ENCODE measurements around the gene CDHR2.
A peak's percentile ranks its signal among the peaks of the same experiment; 100 is the strongest.

Gene CDHR2

GRCh38 chr5:176629317-176629852 lies 80.2 kb downstream of the CDHR2 start:
- no peaks in the 10 kb centered on the region for H3K36me3 ChIP-seq (ENCODE audit: insufficient read depth, low read depth, low read length)
- no peaks in the 10 kb centered on the region for H3K9me3 ChIP-seq (ENCODE audit: insufficient read depth, low read depth, low read length)
- no peak overlapping the region for H3K9ac ChIP-seq (ENCODE audit: low read depth, low read length)
- peak overlapping the region; percentile 79; the same call in 1 of the 2 replicates for H3K4me3 ChIP-seq (ENCODE audit: low read length)
- peaks cover 92% of the 10 kb centered on the region for H3K27me3 ChIP-seq (ENCODE audit: insufficient read depth, low read length)
- peaks cover 13% of the 10 kb centered on the region for H3K4me1 ChIP-seq (ENCODE audit: insufficient read depth, low read length)
- no peak overlapping the region for H3K27ac ChIP-seq (ENCODE audit: low read length)

GRCh38 chr5:176629853-176630680 lies 80.9 kb downstream of the CDHR2 start, which contains the start of the genes EIF4E1B and SNCB:
Gene EIF4E1B, plus strand, starts transcription at chr5:176630675. Its CDS starts 12,113 bp downstream, at chr5:176642788.
Gene SNCB, minus strand, starts transcription at chr5:176630534. Its CDS starts 880 bp downstream, at chr5:176629654.
- no peaks in the 10 kb centered on the region for H3K36me3 ChIP-seq (ENCODE audit: insufficient read depth, low read depth, low read length)
- peaks cover 13% of the 10 kb centered on the region for H3K4me1 ChIP-seq (ENCODE audit: insufficient read depth, low read length)
- H3K9ac ChIP-seq (ENCODE audit: low read depth, low read length) = no peak within 1 kb of the TSS
- H3K9me3 ChIP-seq (ENCODE audit: insufficient read depth, low read depth, low read length) = no peaks in the 10 kb centered on the region
- H3K27me3 ChIP-seq (ENCODE audit: insufficient read depth, low read length) = peaks cover 90% of the 10 kb centered on the region
- H3K4me3 ChIP-seq (ENCODE audit: low read length) = peak within 1 kb of the TSS; percentile 79
- H3K27ac ChIP-seq (ENCODE audit: low read length) = no peak within 1 kb of the TSS

DNA sequence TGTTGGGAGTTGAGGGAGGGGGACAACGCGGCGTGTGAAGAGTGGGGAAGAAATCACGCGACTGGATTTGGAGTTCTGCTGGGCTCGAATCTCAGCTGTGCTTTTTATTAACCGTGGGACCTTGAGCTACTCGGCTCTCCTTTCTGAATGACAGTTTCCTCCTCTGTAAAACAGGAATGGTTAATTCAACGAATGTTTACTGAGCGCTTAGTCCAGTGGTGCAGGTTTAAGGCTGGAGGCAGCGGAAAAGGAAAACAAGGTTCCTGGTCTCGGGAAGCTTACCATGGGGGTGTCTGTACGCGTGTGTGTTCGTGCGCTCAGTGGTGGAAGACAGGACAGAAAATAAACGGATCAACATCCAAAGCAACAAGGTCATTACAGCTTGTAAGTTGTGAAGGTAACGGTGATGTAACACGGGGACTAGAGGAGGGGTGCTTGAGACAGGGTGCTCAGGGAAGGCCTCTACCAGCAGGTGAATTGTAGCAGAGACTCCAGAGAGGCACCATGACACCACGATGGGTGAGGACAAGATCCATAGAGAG lies 81.6 kb downstream of the CDHR2 start:
- no peak overlapping the region for H3K9ac ChIP-seq (ENCODE audit: low read depth, low read length)
- no peak overlapping the region for H3K27ac ChIP-seq (ENCODE audit: low read length)
- H3K4me3 ChIP-seq (ENCODE audit: low read length) = peak overlapping the region; percentile 79
- peaks cover 83% of the 10 kb centered on the region for H3K27me3 ChIP-seq (ENCODE audit: insufficient read depth, low read length)
- no peaks in the 10 kb centered on the region for H3K36me3 ChIP-seq (ENCODE audit: insufficient read depth, low read depth, low read length)
- no peaks in the 10 kb centered on the region for H3K9me3 ChIP-seq (ENCODE audit: insufficient read depth, low read depth, low read length)
- H3K4me1 ChIP-seq (ENCODE audit: insufficient read depth, low read length) = peaks cover 13% of the 10 kb centered on the region

- Histone ChIP-seq H3K36me3 (ENCODE audit: insufficient read depth, low read depth, low read length) (no peaks in the 10 kb centered on the region), H3K4me1 (ENCODE audit: insufficient read depth, low read length) (peaks cover 13% of the 10 kb centered on the region), H3K27ac (ENCODE audit: low read length) (no peak overlapping the region), H3K27me3 (ENCODE audit: insufficient read depth, low read length) (peaks cover 75% of the 10 kb centered on the region), H3K9me3 (ENCODE audit: insufficient read depth, low read depth, low read length) (no peaks in the 10 kb centered on the region), H3K4me3 (ENCODE audit: low read length) (no peak overlapping the region), H3K9ac (ENCODE audit: low read depth, low read length) (no peak overlapping the region)
Observed at GRCh38 chr5:176631383-176632200, 82.5 kb downstream of the CDHR2 start.

DNA sequence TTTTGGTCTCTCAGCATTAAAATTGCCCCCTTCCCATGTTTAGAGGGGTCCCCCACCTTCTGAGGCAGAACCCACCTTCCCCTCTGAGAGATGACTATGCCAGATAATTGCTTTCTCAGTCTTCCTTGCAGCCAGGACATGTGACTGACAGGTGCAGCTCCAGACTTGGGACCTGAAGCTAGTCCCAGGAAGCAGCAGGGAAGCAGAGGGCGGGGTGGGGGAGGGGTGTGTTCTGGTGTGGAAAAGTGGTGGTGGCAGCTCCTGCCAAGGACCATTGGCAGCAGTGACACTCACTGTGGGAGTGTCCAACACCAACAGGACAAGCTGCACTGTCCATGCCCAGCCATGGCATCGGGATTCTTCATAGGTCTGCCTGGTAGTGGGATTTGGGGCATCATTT lies 83.6 kb downstream of the CDHR2 start:
- no peak overlapping the region for H3K27ac ChIP-seq (ENCODE audit: low read length)
- H3K9ac ChIP-seq (ENCODE audit: low read depth, low read length) = no peak overlapping the region
- H3K9me3 ChIP-seq (ENCODE audit: insufficient read depth, low read depth, low read length) = no peaks in the 10 kb centered on the region
- no peaks in the 10 kb centered on the region for H3K36me3 ChIP-seq (ENCODE audit: insufficient read depth, low read depth, low read length)
- H3K27me3 ChIP-seq (ENCODE audit: insufficient read depth, low read length) = peaks cover 66% of the 10 kb centered on the region
- no peak overlapping the region for H3K4me3 ChIP-seq (ENCODE audit: low read length)
- peaks cover 13% of the 10 kb centered on the region for H3K4me1 ChIP-seq (ENCODE audit: insufficient read depth, low read length)

- no peak overlapping the region for H3K4me3 ChIP-seq (ENCODE audit: low read length)
- no peaks in the 10 kb centered on the region for H3K36me3 ChIP-seq (ENCODE audit: insufficient read depth, low read depth, low read length)
- H3K27ac ChIP-seq (ENCODE audit: low read length) = no peak overlapping the region
- H3K27me3 ChIP-seq (ENCODE audit: insufficient read depth, low read length) = peaks cover 62% of the 10 kb centered on the region
- H3K9ac ChIP-seq (ENCODE audit: low read depth, low read length) = no peak overlapping the region
- H3K4me1 ChIP-seq (ENCODE audit: insufficient read depth, low read length) = peaks cover 11% of the 10 kb centered on the region
- no peaks in the 10 kb centered on the region for H3K9me3 ChIP-seq (ENCODE audit: insufficient read depth, low read depth, low read length)
Observed at GRCh38 chr5:176633598-176633997, 84.5 kb downstream of the CDHR2 start.

- Histone ChIP-seq H3K9me3 (ENCODE audit: insufficient read depth, low read depth, low read length) (no peaks in the 10 kb centered on the region), H3K4me1 (ENCODE audit: insufficient read depth, low read length) (peaks cover 2% of the 10 kb centered on the region; the same call in 1 of the 2 replicates), H3K4me3 (ENCODE audit: low read length) (no peak overlapping the region), H3K27me3 (ENCODE audit: insufficient read depth, low read length) (peaks cover 36% of the 10 kb centered on the region), H3K9ac (ENCODE audit: low read depth, low read length) (no peak overlapping the region), H3K27ac (ENCODE audit: low read length) (no peak overlapping the region), H3K36me3 (ENCODE audit: insufficient read depth, low read depth, low read length) (no peaks in the 10 kb centered on the region)
Observed at GRCh38 chr5:176636426-176636825, 87.3 kb downstream of the CDHR2 start.

DNA sequence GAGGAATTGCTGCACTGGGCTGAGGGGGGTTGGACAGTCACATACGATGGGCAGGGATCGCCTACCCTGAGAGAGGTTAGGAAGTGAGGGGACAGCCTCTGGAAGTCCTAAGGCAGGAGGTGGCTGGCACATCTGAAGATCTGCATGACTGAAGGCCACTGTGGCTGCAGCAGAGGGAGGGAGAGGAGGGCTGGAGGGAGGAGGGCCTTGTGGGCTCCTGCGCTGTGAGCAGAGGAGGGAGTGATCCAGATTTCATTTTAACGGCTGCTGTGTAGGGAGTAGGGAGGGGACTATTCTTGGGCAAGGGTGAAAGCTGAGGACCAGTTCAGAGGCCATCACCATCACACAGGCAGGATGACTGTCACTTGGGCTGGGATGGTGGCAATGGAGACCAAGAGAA lies 88.4 kb downstream of the CDHR2 start:
- Histone ChIP-seq H3K36me3 (ENCODE audit: insufficient read depth, low read depth, low read length) (no peaks in the 10 kb centered on the region), H3K27ac (ENCODE audit: low read length) (no peak overlapping the region), H3K9ac (ENCODE audit: low read depth, low read length) (no peak overlapping the region), H3K9me3 (ENCODE audit: insufficient read depth, low read depth, low read length) (no peaks in the 10 kb centered on the region), H3K4me3 (ENCODE audit: low read length) (no peak overlapping the region), H3K4me1 (ENCODE audit: insufficient read depth, low read length) (peaks cover 2% of the 10 kb centered on the region; the same call in 1 of the 2 replicates), H3K27me3 (ENCODE audit: insufficient read depth, low read length) (peaks cover 25% of the 10 kb centered on the region)

- H3K9me3 ChIP-seq (ENCODE audit: insufficient read depth, low read depth, low read length) = no peaks in the 10 kb centered on the region
- H3K36me3 ChIP-seq (ENCODE audit: insufficient read depth, low read depth, low read length) = no peaks in the 10 kb centered on the region
- H3K9ac ChIP-seq (ENCODE audit: low read depth, low read length) = no peak overlapping the region
- H3K27ac ChIP-seq (ENCODE audit: low read length) = no peak overlapping the region
- H3K4me1 ChIP-seq (ENCODE audit: insufficient read depth, low read length) = peaks cover 2% of the 10 kb centered on the region; the same call in 1 of the 2 replicates
- H3K27me3 ChIP-seq (ENCODE audit: insufficient read depth, low read length) = peaks cover 16% of the 10 kb centered on the region
- H3K4me3 ChIP-seq (ENCODE audit: low read length) = no peak overlapping the region
Observed at GRCh38 chr5:176638437-176638836, 89.3 kb downstream of the CDHR2 start.

DNA sequence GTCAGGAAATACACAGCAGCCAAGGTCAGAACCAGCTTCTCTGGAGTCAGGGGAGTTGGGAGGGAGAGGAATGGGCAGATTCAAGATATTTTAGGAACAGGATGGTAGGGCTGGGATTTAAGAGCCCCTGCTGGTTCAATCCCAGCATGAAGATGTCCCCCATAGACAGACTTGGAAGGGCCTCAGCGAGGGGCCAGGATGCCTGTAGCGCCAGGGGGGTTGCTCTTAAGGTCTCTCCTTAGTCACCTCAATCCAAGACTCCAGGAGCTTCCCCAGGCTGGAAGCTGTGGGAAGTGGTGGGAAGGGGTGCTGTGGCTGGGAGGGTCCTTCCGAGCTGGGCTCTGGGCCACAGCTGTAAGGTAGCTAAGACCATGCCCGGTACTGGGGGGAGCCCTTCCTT lies 90.1 kb downstream of the CDHR2 start:
- Histone ChIP-seq H3K9me3 (ENCODE audit: insufficient read depth, low read depth, low read length) (no peaks in the 10 kb centered on the region), H3K36me3 (ENCODE audit: insufficient read depth, low read depth, low read length) (no peaks in the 10 kb centered on the region), H3K27ac (ENCODE audit: low read length) (no peak overlapping the region), H3K4me3 (ENCODE audit: low read length) (no peak overlapping the region), H3K4me1 (ENCODE audit: insufficient read depth, low read length) (no peaks in the 10 kb centered on the region; the same call in 1 of the 2 replicates), H3K27me3 (ENCODE audit: insufficient read depth, low read length) (peaks cover 9% of the 10 kb centered on the region), H3K9ac (ENCODE audit: low read depth, low read length) (no peak overlapping the region)

GRCh38 chr5:176639981-176640380 lies 90.8 kb downstream of the CDHR2 start:
- Histone ChIP-seq H3K27me3 (ENCODE audit: insufficient read depth, low read length) (peaks cover 8% of the 10 kb centered on the region; the same call in 1 of the 2 replicates), H3K27ac (ENCODE audit: low read length) (no peak overlapping the region), H3K9me3 (ENCODE audit: insufficient read depth, low read depth, low read length) (no peaks in the 10 kb centered on the region), H3K4me3 (ENCODE audit: low read length) (no peak overlapping the region), H3K4me1 (ENCODE audit: insufficient read depth, low read length) (no peaks in the 10 kb centered on the region; the same call in 1 of the 2 replicates), H3K36me3 (ENCODE audit: insufficient read depth, low read depth, low read length) (no peaks in the 10 kb centered on the region), H3K9ac (ENCODE audit: low read depth, low read length) (no peak overlapping the region)

All from iPS-20b (cell line).